HG02798 (cell line): Measurements from ENCODE around the gene KMT2D.
A peak's percentile ranks its signal among the peaks of the same experiment; 100 is the strongest.

ENCODE experiments used
- ATAC-seq: cut with Tn5 transposase; IDR thresholded peaks from one replicate; pipeline ENCODE4 v1.9.1; 2021; ENCODE audit warnings: mild to moderate bottlenecking; ENCODE audit not compliant: unreplicated experiment, poor library complexity

Gene KMT2D

GRCh38 chr12:49060237-49061156 lies at the start of gene KMT2D:
Gene KMT2D (minus strand): TSS chr12:49060794. CDS start chr12:49055324, 5,470 bp downstream.
- ATAC-seq, result peak; percentile 59

- no peak for ATAC-seq
These were observed 49.3 kb upstream of the KMT2D start for GRCh38 chr12:49109641-49110463.

GRCh38 chr12:49108958-49109404 lies 48.4 kb upstream of the KMT2D start:
- no peak for ATAC-seq

- no peak for ATAC-seq
These were observed 45.0 kb upstream of the KMT2D start for GRCh38 chr12:49105504-49106084.

- ATAC-seq, result no peak
These were observed 44.2 kb upstream of the KMT2D start for GRCh38 chr12:49104822-49105221.

- no peak for ATAC-seq
These were observed 39.8 kb upstream of the KMT2D start for GRCh38 chr12:49100380-49100779.

GRCh38 chr12:49098703-49099102 lies 38.1 kb upstream of the KMT2D start:
- no peak for ATAC-seq

GRCh38 chr12:49098035-49098451 lies 37.4 kb upstream of the KMT2D start:
- ATAC-seq, result no peak

GRCh38 chr12:49097381-49097780 lies 36.8 kb upstream of the KMT2D start:
- no peak for ATAC-seq

- no peak for ATAC-seq
These were observed 34.4 kb upstream of the KMT2D start for GRCh38 chr12:49094975-49095365.

- no peak for ATAC-seq
These were observed 33.8 kb upstream of the KMT2D start, which contains the start of gene DHH for GRCh38 chr12:49094160-49094974. Gene DHH (minus strand): TSS chr12:49094801. CDS start chr12:49094512, 289 bp downstream.

GRCh38 chr12:49093792-49094159 lies 33.2 kb upstream of the KMT2D start:
- no peak for ATAC-seq

GRCh38 chr12:49092816-49093406 lies 32.3 kb upstream of the KMT2D start:
- no peak for ATAC-seq

- no peak for ATAC-seq
These were observed 31.7 kb upstream of the KMT2D start for GRCh38 chr12:49092086-49092815.

- no peak for ATAC-seq
These were observed 31.2 kb upstream of the KMT2D start for GRCh38 chr12:49091836-49092085.

- no peak for ATAC-seq
These were observed 30.7 kb upstream of the KMT2D start for GRCh38 chr12:49091056-49091835.

- no peak for ATAC-seq
These were observed 29.5 kb upstream of the KMT2D start for GRCh38 chr12:49089821-49090773.
